ENCODE measurements around the gene MACROD2.

GRCh38 chr20:14732996-14733395, 737.7 kb downstream of the MACROD2 start:
- no peak for TF ChIP-seq CTCF (IDR thresholded peaks at IDR 0.05)
- no peak for TF ChIP-seq ZFX (IDR thresholded peaks at IDR 0.05; ENCODE audit: borderline replicate concordance)
